Umbilical cord (tissue), 2 donors: ENCODE results near the gene ILDR1. TPM values are rescaled to one million over a fixed set of nuclear protein-coding genes. Genes with fewer than 3 reads are reported as not detected.
A peak's percentile ranks its signal among the peaks of the same experiment; 100 is the strongest.
"Not testable (repeated sequence)": the region's sequence is repeated elsewhere in the genome, so short reads cannot be mapped to it uniquely, and the experiment has no call there.

Experiments
- DNase-seq: peaks from one replicate; pipeline ENCODE4 v3.0.0-alpha.2; 2015; ENCODE audit warnings: low spot score
- total RNA-seq: library from RNA; depleted of rRNA; stranded (reverse); fragments of >200 nt; gene quantifications from one replicate; pipeline ENCODE4 v1.2.3, GENCODE V29; 2014; ENCODE audit warnings: low replicate concordance; ENCODE audit not compliant: insufficient read depth

The ILDR1 gene
- 3.4 TPM for total RNA-seq

DNA sequence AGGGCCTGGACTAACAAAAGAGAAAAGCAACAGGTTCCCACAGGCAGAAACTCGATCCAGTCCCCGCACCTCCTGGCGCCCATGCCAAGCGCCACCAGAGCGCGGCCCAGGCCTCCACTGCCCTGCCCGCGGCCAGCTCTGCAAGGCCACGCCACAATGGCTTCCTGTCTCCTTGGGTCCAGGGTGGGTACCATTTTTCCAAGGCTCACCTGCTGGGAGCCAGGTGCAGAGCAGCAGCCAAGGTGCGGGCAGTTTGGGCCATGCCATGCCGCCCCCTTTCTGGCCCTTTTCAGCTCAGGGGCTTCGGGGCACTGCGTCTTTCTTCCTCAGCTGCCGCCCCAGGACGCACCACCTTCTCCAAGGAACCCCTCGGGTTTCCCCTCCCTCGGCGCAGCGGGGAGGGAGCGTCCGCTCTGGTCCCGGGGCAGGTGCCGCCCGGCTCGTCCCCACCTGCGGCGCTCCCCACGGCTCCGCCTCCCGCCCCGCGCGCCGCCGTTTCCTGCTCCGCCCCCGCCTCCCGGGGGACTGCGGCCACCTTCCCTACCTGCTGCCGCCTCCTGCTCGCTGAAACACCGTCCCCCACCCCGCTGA lies at the start of gene ILDR1:
TSS of gene ILDR1 (minus strand) at position 437 of the 591 bp plus-strand sequence. CDS start at position 267, 170 bp downstream.
- DNase-seq: no peak

GRCh38 chr3:122067588-122068240 lies 45.7 kb upstream of the ILDR1 start:
- DNase-seq: no peak

GRCh38 chr3:122067214-122067550 lies 45.1 kb upstream of the ILDR1 start:
- DNase-seq: no peak

DNA sequence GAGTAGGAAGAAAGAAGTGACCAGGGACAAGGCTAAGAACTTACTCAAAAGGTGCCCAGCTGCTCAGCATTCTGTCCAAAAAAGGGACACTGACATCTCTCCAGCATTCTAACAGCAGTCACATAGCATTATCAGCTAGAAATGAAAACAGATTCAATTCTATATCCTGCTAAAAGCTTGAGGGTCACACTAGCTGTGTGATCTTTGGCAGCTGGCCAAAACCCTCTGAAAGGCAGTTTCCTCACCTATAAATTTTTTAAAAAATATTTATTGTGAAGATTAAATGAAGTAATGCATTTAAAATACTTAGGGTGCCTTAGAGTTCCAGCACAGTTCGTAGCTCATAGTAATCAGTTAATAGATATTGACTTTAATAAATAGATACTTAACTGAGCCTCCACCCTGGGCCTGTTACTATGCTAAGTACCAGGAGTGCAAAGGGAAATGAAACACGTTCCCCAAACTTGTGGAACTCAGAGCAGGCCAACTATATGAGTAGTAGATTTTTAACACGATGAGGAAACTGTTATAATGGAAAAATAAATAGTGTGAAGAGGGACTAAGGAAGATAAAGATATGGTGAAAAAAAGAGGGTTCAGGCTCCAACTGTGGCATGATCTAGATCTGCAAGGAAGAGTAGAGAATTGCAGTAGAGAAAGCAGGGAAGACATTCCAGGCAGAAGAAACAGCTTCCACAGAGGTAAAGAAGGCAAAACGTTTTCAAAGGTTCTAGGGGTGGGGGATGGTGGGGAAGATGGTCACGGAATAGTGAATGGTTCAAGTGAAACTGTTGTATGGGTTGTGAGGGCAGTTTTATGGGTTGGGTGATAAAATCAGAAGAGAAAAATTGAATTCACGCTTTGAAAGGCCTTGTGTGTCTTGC lies 44.5 kb upstream of the ILDR1 start:
- no peak for DNase-seq

DNA sequence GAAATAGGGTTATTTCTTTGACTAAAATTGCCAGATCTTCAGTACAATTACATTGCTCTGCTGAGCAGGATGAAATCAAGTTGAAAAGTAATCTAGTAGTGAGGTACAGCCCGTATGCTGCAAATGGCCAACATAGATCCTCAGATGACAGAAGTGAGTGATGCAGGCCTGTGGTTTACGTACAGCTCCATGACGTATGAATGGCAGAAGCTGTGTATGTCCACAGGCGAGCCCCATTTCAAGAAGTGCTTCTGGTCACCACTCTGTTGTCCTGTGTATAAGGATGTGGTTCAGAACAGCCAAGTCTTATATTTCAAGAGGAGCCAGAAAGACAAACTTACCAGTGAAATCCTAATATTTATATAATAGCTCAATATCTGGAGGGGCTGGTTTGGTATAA lies 42.3 kb upstream of the ILDR1 start:
- no peak for DNase-seq

DNA sequence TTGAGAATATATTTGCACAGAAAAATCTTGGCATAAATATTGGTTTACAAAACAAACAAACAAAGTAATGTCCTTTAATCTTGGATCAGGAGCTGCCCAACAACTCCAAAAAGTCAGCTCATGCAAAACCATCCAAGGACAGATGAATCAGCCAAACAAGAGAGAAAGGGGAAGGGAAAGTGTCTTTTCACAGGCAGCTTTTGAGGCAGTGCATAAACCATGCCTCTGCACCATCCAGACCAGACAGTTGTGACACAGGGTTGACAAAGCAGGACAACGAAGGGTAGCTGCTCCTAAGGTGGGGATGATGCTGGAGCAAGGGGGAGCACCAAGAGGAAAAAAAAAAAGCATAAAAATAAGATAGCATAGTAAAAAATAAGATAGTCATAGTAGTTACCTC lies 41.9 kb upstream of the ILDR1 start:
- DNase-seq: no peak

GRCh38 chr3:122060040-122060698 lies 38.1 kb upstream of the ILDR1 start:
- no peak for DNase-seq

GRCh38 chr3:122058294-122058693 lies 36.2 kb upstream of the ILDR1 start:
- no peak for DNase-seq

DNA sequence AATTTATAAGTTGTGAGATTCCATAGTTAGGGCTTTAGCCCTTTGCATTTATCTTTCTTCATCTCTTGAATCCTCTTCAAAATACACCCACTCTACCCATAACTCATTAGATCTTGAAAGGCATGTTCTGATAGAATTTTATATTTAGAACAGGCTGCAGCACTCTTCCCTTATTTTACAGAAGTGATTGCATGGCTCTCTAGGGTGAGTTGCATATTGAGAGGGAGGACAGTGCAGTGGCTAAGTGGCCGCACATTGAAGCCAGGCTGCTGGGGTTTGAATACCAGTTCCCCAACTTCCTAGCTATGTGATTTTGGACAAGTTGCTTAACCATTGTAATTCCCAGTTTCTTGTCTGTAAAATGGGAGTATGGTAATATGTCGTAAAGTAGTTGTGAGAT lies 35.6 kb upstream of the ILDR1 start:
- no peak for DNase-seq

GRCh38 chr3:122055215-122055614 lies 33.2 kb upstream of the ILDR1 start, which contains the start of gene CD86:
CD86 (plus strand) TSS chr3:122055362; CDS start chr3:122055490, 128 bp downstream.
- peak; percentile 21 for DNase-seq

GRCh38 chr3:122052968-122053367 lies 30.9 kb upstream of the ILDR1 start:
- DNase-seq: no peak

- DNase-seq: not testable (repeated sequence)
Measured at GRCh38 chr3:122047773-122048172, 25.7 kb upstream of the ILDR1 start.

DNA sequence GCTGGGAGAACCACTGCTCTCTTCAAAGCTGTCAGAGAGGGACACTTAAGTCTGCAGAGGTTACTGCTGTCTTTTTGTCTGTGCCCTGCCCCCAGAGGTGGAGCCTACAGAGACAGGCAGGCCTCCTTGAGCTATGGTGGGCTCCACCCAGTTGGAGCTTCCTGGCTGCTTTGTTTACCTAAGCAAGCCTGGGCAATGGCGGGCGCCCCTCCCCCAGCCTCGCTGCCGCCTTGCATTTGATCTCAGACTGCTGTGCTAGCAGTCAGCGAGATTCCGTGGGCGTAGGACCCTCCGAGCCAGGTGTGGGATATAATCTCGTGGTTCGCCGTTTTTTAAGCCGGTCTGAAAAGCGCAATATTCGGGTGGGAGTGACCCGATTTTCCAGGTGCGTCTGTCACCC lies 25.2 kb upstream of the ILDR1 start:
- not testable (repeated sequence) for DNase-seq

GRCh38 chr3:122033023-122033422 lies 11.0 kb upstream of the ILDR1 start:
- DNase-seq: no peak

DNA sequence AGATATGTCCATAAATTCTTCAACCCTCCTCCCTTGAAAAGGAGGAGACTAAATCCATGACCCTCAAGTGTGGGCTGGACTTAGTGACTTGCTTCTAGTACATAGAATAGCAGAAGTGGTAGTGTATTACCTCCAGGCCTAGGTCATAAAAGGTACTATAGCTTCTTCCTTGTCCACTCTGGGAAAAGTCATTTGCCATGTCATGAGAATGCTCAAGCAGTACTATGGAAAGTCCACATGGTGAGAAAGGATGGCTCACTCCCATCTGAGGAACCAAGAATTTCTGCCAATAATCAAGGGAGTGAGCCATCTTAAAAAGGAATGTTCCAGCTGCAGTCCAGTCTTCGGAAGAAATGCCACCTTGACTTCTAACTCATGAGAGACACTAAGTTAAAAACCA lies 10.5 kb upstream of the ILDR1 start:
- DNase-seq: no peak

GRCh38 chr3:122031123-122031468 lies 9.0 kb upstream of the ILDR1 start:
- no peak for DNase-seq

DNA sequence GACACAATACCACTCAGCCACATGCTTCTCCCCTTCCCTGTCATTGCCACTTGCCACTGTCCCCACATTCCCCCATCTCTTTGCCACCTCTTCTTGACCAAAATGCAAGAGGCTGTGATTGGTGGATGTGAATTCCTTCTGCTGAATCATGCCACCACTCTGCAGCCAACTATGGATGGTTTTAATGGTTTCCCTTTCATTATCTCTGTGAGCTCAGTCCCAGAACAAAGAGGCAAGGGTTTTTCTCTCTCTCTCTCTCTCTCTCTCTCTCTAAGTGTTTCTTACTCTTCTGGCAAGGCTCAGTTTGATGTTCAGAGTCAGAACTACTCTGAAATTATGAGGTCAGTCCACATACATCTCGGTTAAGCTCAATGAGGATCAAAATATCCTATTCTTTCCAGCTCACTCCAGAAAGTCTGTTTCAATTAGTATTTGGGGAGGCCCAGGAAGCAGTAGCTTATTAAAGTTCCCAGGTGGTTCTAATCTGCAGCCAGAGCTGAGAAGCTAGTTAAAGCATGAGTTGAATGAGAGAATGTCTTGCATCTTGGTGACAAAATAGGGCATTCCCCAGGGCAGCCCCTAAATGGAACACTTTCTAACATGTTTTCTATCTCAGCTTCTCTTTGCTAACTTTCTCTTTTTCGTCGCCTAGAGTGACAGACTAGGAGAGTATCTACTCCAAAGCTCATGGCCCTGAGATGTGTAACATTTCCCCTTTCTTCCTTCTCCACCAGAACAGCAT lies 8.5 kb upstream of the ILDR1 start:
- no peak for DNase-seq

- DNase-seq: no peak
Measured at GRCh38 chr3:122025296-122025695, 3.2 kb upstream of the ILDR1 start.

GRCh38 chr3:122024800-122025199 lies 2.8 kb upstream of the ILDR1 start:
- no peak for DNase-seq

GRCh38 chr3:122023335-122023910 lies 1.4 kb upstream of the ILDR1 start:
- no peak for DNase-seq

- no peak for DNase-seq
Measured at GRCh38 chr3:122021037-122021436, 1.0 kb downstream of the ILDR1 start.
